ENCODE measurements around the gene BTBD10.

- TF ChIP-seq CTCF (IDR thresholded peaks at IDR 0.05; ENCODE audit: low read depth, low read length), result no peak
- no peak for TF ChIP-seq POLR2A (IDR thresholded peaks at IDR 0.05; ENCODE audit: extremely low read depth, insufficient read length)
Measured at GRCh38 chr11:13495929-13496328, 32.9 kb upstream of the BTBD10 start, which contains the start of gene PTH.

Data from NB4 (cell line).